Neural progenitor cell (in vitro differentiated cells): Measurements from ENCODE around the gene DLEC1. TPM values are rescaled to one million over a fixed set of nuclear protein-coding genes. Genes with fewer than 3 reads are reported as not detected.
"Not testable (repeated sequence)": the region's sequence is repeated elsewhere in the genome, so short reads cannot be mapped to it uniquely, and the experiment has no call there.

Experiments used
- DNase-seq: peaks from one replicate; pipeline ENCODE4 v3.0.0-alpha.2; 2016; ENCODE audit warnings: low spot score
- H2AFZ ChIP-seq: fragments of 200-600 bp; sonication (generic); replicated peaks from 2 replicates; pipeline ENCODE4 v1.6.1; 2016; ENCODE audit warnings: antibody characterized with exemption
- H3F3A ChIP-seq: fragments of 200-600 bp; sonication (generic); 2 replicates; pipeline ENCODE4 v1.6.1; 2016; ENCODE audit warnings: antibody characterized with exemption, low read depth
- H3K27ac ChIP-seq: fragments of 200-600 bp; sonication (generic); 2 replicates; pipeline ENCODE4 v1.5.1; 2016; ENCODE audit warnings: mild to moderate bottlenecking
- H3K27me3 ChIP-seq: fragments of 200-600 bp; sonication (generic); 2 replicates; pipeline ENCODE4 v1.6.1; 2016; ENCODE audit warnings: mild to moderate bottlenecking, moderate library complexity
- H3K36me3 ChIP-seq: fragments of 200-600 bp; sonication (generic); 2 replicates; pipeline ENCODE4 v1.5.1; 2016
- H3K4me1 ChIP-seq: fragments of 200-600 bp; sonication (generic); 2 replicates; pipeline ENCODE4 v1.6.1; 2016; ENCODE audit warnings: mixed run types
- H3K4me2 ChIP-seq: fragments of 200-600 bp; sonication (generic); 2 replicates; pipeline ENCODE4 v1.6.1; 2016
- H3K4me3 ChIP-seq: fragments of 200-600 bp; sonication (generic); 2 replicates; pipeline ENCODE4 v1.5.1; 2016
- H3K79me2 ChIP-seq: fragments of 200-600 bp; sonication (generic); 2 replicates; pipeline ENCODE4 v1.6.1; 2016; ENCODE audit warnings: low read depth
- H3K9ac ChIP-seq: fragments of 200-600 bp; sonication (generic); 2 replicates; pipeline ENCODE4 v1.6.1; 2016
- H3K9me3 ChIP-seq: fragments of 200-600 bp; sonication (generic); 2 replicates; pipeline ENCODE4 v1.5.1; 2016; ENCODE audit warnings: low read depth
- H4K20me1 ChIP-seq: fragments of 200-600 bp; sonication (generic); 2 replicates; pipeline ENCODE4 v1.6.1; 2016; ENCODE audit warnings: low read depth
- H3K27ac Mint-ChIP-seq: 3 replicates; pipeline ENCODE4 v1.8.0; 2021; ENCODE audit warnings: mixed read lengths
- H3K27me3 Mint-ChIP-seq: 2 replicates; pipeline ENCODE4 v1.8.0; 2022; ENCODE audit warnings: low read depth, mild to moderate bottlenecking, inconsistent platforms, moderate library complexity, mixed read lengths; ENCODE audit not compliant: insufficient read depth
- H3K36me3 Mint-ChIP-seq: 3 replicates; pipeline ENCODE4 v1.8.0; 2021; ENCODE audit warnings: mixed read lengths
- H3K4me1 Mint-ChIP-seq: 3 replicates; pipeline ENCODE4 v1.8.0; 2021; ENCODE audit warnings: mixed read lengths
- H3K4me3 Mint-ChIP-seq: 3 replicates; pipeline ENCODE4 v1.8.0; 2021; ENCODE audit warnings: mild to moderate bottlenecking, moderate library complexity, mixed read lengths
- H3K9me3 Mint-ChIP-seq: 3 replicates; pipeline ENCODE4 v1.8.0; 2020; ENCODE audit warnings: mixed read lengths
- EZH2 ChIP-seq: fragments of 200-600 bp; sonication (generic); IDR thresholded peaks from 2 replicates; pipeline ENCODE4 v1.6.1; 2017; ENCODE audit warnings: antibody characterized with exemption, mild to moderate bottlenecking, moderate library complexity
- EZH2phosphoT487 ChIP-seq: fragments of 200-600 bp; sonication (generic); IDR thresholded peaks from 2 replicates; pipeline ENCODE4 v1.6.1; 2017; ENCODE audit warnings: antibody characterized with exemption
- total RNA-seq: library from RNA; depleted of rRNA; stranded (reverse); fragments of >200 nt; gene quantifications from 2 replicates; pipeline ENCODE4 v1.2.3, GENCODE V29; 2015; ENCODE audit warnings: low replicate concordance
- TF ChIP-seq, protein P1 (sequence below): fragments of 200-600 bp; sonication (generic); IDR thresholded peaks from 2 replicates; pipeline ENCODE4 v1.5.1; 2017; ENCODE audit warnings: antibody characterized with exemption, mild to moderate bottlenecking

Gene DLEC1
- total RNA-seq, 1 donor from 2014 or later = 0.60 TPM

GRCh38 chr3:38070013-38070412, 31.0 kb downstream of the DLEC1 start:
- H3K4me2 ChIP-seq = no peak overlapping the region
- H3F3A ChIP-seq = no peaks in the 10 kb centered on the region
- H3K27ac ChIP-seq = no peak overlapping the region
- no peaks in the 10 kb centered on the region for H3K36me3 Mint-ChIP-seq
- H3K27me3 Mint-ChIP-seq = peaks cover under 1% of the 10 kb centered on the region
- H3K9me3 Mint-ChIP-seq = peaks cover 14% of the 10 kb centered on the region
- H3K4me1 Mint-ChIP-seq = no peaks in the 10 kb centered on the region
- peaks cover 12% of the 10 kb centered on the region for H3K4me1 ChIP-seq
- H3K27ac Mint-ChIP-seq = no peak overlapping the region
- H4K20me1 ChIP-seq = no peaks in the 10 kb centered on the region
- no peak overlapping the region for H3K4me3 Mint-ChIP-seq
- H2AFZ ChIP-seq = no peak overlapping the region
- DNase-seq = no peak
- H3K27me3 ChIP-seq = no peaks in the 10 kb centered on the region
- no peak overlapping the region for H3K4me3 ChIP-seq
- H3K36me3 ChIP-seq = no peaks in the 10 kb centered on the region
- no peaks in the 10 kb centered on the region for H3K9me3 ChIP-seq
- no peaks in the 10 kb centered on the region for H3K79me2 ChIP-seq
- H3K9ac ChIP-seq = no peak overlapping the region
- TF ChIP-seq, protein P1, sequence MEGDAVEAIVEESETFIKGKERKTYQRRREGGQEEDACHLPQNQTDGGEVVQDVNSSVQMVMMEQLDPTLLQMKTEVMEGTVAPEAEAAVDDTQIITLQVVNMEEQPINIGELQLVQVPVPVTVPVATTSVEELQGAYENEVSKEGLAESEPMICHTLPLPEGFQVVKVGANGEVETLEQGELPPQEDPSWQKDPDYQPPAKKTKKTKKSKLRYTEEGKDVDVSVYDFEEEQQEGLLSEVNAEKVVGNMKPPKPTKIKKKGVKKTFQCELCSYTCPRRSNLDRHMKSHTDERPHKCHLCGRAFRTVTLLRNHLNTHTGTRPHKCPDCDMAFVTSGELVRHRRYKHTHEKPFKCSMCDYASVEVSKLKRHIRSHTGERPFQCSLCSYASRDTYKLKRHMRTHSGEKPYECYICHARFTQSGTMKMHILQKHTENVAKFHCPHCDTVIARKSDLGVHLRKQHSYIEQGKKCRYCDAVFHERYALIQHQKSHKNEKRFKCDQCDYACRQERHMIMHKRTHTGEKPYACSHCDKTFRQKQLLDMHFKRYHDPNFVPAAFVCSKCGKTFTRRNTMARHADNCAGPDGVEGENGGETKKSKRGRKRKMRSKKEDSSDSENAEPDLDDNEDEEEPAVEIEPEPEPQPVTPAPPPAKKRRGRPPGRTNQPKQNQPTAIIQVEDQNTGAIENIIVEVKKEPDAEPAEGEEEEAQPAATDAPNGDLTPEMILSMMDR = no peak
- no peak for TF ChIP-seq EZH2phosphoT487
- TF ChIP-seq EZH2 = no peak

- not testable (repeated sequence) for H2AFZ ChIP-seq, H3K27ac Mint-ChIP-seq, H3K36me3 ChIP-seq, H3K27ac ChIP-seq, H3K4me3 Mint-ChIP-seq, H3K4me2 ChIP-seq, DNase-seq, H3K4me3 ChIP-seq, H3F3A ChIP-seq, H3K9me3 ChIP-seq, H3K4me1 Mint-ChIP-seq, H3K27me3 ChIP-seq, H3K27me3 Mint-ChIP-seq, H3K9ac ChIP-seq, H3K4me1 ChIP-seq, H3K36me3 Mint-ChIP-seq, H3K79me2 ChIP-seq, H4K20me1 ChIP-seq
- peaks cover 21% of the 10 kb centered on the region for H3K9me3 Mint-ChIP-seq
Observed at GRCh38 chr3:38077073-38077472, 38.1 kb downstream of the DLEC1 start.

DNA sequence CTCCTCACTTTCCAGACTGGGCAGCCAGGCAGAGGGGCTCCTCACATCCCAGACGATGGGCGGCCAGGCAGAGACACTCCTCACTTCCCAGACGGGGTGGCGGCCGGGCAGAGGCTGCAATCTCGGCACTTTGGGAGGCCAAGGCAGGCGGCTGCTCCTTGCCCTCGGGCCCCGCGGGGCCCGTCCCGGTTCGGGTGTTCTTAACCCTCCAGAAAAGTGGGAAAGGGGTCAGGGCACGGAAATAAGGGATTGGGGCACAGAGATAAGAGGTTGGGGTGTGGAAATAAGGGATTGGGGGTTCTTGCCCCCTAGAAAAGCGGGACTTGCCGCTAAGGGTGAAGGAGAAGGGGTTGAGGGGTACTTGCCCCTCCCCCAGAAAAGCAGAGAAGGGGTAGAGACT, 43.3 kb downstream of the DLEC1 start:
- not testable (repeated sequence) for DNase-seq, H3K9ac ChIP-seq, H3K27ac Mint-ChIP-seq, H2AFZ ChIP-seq, H3K79me2 ChIP-seq, H3K36me3 ChIP-seq, H3K4me1 ChIP-seq, H3K4me3 Mint-ChIP-seq, H4K20me1 ChIP-seq, H3K4me1 Mint-ChIP-seq, H3K4me2 ChIP-seq, H3K27me3 ChIP-seq, H3K9me3 ChIP-seq, H3K4me3 ChIP-seq, H3K27ac ChIP-seq
- peaks cover 27% of the 10 kb centered on the region for H3K9me3 Mint-ChIP-seq
- H3K36me3 Mint-ChIP-seq = peaks cover 11% of the 10 kb centered on the region
- peaks cover 16% of the 10 kb centered on the region for H3K27me3 Mint-ChIP-seq
- H3F3A ChIP-seq = peaks cover 11% of the 10 kb centered on the region

GRCh38 chr3:38083254-38083653, 44.2 kb downstream of the DLEC1 start:
- H3K79me2 ChIP-seq, H3K4me1 ChIP-seq, H3K9ac ChIP-seq, H4K20me1 ChIP-seq, H3K4me3 Mint-ChIP-seq, H3K4me3 ChIP-seq, H3K27ac Mint-ChIP-seq, H3K9me3 ChIP-seq, H3K4me2 ChIP-seq, H3K4me1 Mint-ChIP-seq, H3K36me3 ChIP-seq, H2AFZ ChIP-seq, DNase-seq, H3K27me3 ChIP-seq, H3K27ac ChIP-seq: not testable (repeated sequence)
- H3K27me3 Mint-ChIP-seq = peaks cover 12% of the 10 kb centered on the region
- peaks cover 27% of the 10 kb centered on the region for H3K9me3 Mint-ChIP-seq
- peaks cover 11% of the 10 kb centered on the region for H3K36me3 Mint-ChIP-seq
- H3F3A ChIP-seq = peaks cover 11% of the 10 kb centered on the region

DNA sequence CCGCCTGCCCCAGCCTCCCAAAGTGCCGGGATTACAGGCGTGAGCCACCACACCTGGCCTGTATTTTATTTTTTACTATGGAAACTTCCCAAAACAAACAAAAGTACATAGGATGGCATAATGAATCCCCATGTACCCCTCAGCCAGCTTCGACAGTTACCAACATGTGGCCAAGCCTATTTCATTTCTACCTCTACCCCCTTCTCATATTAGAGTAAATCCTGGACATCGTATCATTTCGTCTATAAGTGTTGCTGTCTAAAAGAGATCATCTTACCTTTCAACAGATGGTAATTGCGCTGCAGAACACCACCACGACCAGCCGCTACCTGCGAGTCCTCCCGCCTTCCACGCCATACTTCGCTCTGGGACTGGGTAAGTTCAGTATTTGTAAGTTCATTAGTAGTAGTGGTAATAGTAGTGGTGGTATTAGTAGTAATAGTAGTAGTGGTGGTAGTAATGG, 44.9 kb downstream of the DLEC1 start:
- DNase-seq = no peak
- peak overlapping the region; percentile 30 for H3K27ac Mint-ChIP-seq
- peaks cover 27% of the 10 kb centered on the region for H3K9me3 Mint-ChIP-seq
- no peak overlapping the region for H3K4me2 ChIP-seq
- no peaks in the 10 kb centered on the region for H4K20me1 ChIP-seq
- no peak overlapping the region for H3K9ac ChIP-seq
- H3F3A ChIP-seq = peaks cover 11% of the 10 kb centered on the region
- no peaks in the 10 kb centered on the region for H3K27me3 ChIP-seq
- H3K4me1 ChIP-seq = no peaks in the 10 kb centered on the region
- peaks cover 12% of the 10 kb centered on the region for H3K27me3 Mint-ChIP-seq
- no peak for TF ChIP-seq EZH2phosphoT487
- TF ChIP-seq, protein P1 = no peak
- peak overlapping the region; percentile 68 for H3K4me3 Mint-ChIP-seq
- no peak overlapping the region for H3K27ac ChIP-seq
- H3K4me3 ChIP-seq = no peak overlapping the region
- peaks cover 11% of the 10 kb centered on the region for H3K36me3 Mint-ChIP-seq
- no peaks in the 10 kb centered on the region for H3K9me3 ChIP-seq
- H3K79me2 ChIP-seq = no peaks in the 10 kb centered on the region
- H3K36me3 ChIP-seq = no peaks in the 10 kb centered on the region
- no peak overlapping the region for H2AFZ ChIP-seq
- peaks cover 10% of the 10 kb centered on the region for H3K4me1 Mint-ChIP-seq
